ENCODE data around the gene HDGFL3.

The HDGFL3 gene

GRCh38 chr15:83111149-83111548 lies 96.5 kb downstream of the HDGFL3 start:
- Mint-ChIP-seq H3K4me1 (ENCODE audit: low read depth) (peaks cover 28% of the 10 kb centered on the region), H3K4me3 (no peak overlapping the region), H3K27me3 (ENCODE audit: low read depth) (peaks cover 11% of the 10 kb centered on the region), H3K36me3 (ENCODE audit: low read depth) (peaks cover 17% of the 10 kb centered on the region), H3K9me3 (no peaks in the 10 kb centered on the region), H3K27ac (no peak overlapping the region)
- DNase-seq (ENCODE audit: low spot score), result no peak

- Mint-ChIP-seq H3K36me3 (ENCODE audit: low read depth) (peaks cover 11% of the 10 kb centered on the region), H3K27me3 (ENCODE audit: low read depth) (peaks cover 15% of the 10 kb centered on the region)
These were observed 97.2 kb downstream of the HDGFL3 start for GRCh38 chr15:83110381-83110780.

GRCh38 chr15:83109532-83109931 lies 98.1 kb downstream of the HDGFL3 start:
- Mint-ChIP-seq H3K27me3 (ENCODE audit: low read depth) (peaks cover 15% of the 10 kb centered on the region), H3K27ac (peak overlapping the region; percentile 27), H3K9me3 (no peaks in the 10 kb centered on the region), H3K36me3 (ENCODE audit: low read depth) (peaks cover 10% of the 10 kb centered on the region), H3K4me1 (ENCODE audit: low read depth) (peaks cover 28% of the 10 kb centered on the region), H3K4me3 (no peak overlapping the region)
- no peak for DNase-seq (ENCODE audit: low spot score)

More at GRCh38 chr15:83110381-83110780, 97.2 kb downstream of the HDGFL3 start:
- DNase-seq (ENCODE audit: low spot score), result no peak
- no peaks in the 10 kb centered on the region for H3K9me3 Mint-ChIP-seq
- no peak overlapping the region for H3K27ac Mint-ChIP-seq
- no peak overlapping the region for H3K4me3 Mint-ChIP-seq
- H3K4me1 Mint-ChIP-seq (ENCODE audit: low read depth), result peaks cover 28% of the 10 kb centered on the region

- peak; percentile 15 for DNase-seq (ENCODE audit: low spot score)
- peak overlapping the region; percentile 85 for H3K27ac Mint-ChIP-seq
- H3K36me3 Mint-ChIP-seq (ENCODE audit: low read depth), result peaks cover 5% of the 10 kb centered on the region
- H3K4me1 Mint-ChIP-seq (ENCODE audit: low read depth), result peaks cover 28% of the 10 kb centered on the region
- H3K4me3 Mint-ChIP-seq, result peak overlapping the region; percentile 93
- peaks cover 20% of the 10 kb centered on the region for H3K27me3 Mint-ChIP-seq (ENCODE audit: low read depth)
- no peaks in the 10 kb centered on the region for H3K9me3 Mint-ChIP-seq
These were observed 99.1 kb downstream of the HDGFL3 start for GRCh38 chr15:83108266-83109219.

- DNase-seq (ENCODE audit: low spot score), result no peak
- Mint-ChIP-seq H3K27ac (peak overlapping the region; percentile 85), H3K9me3 (no peaks in the 10 kb centered on the region), H3K4me1 (ENCODE audit: low read depth) (peaks cover 28% of the 10 kb centered on the region), H3K27me3 (ENCODE audit: low read depth) (peaks cover 20% of the 10 kb centered on the region), H3K36me3 (ENCODE audit: low read depth) (peaks cover 5% of the 10 kb centered on the region), H3K4me3 (peak overlapping the region; percentile 93)
These were observed 99.8 kb downstream of the HDGFL3 start for GRCh38 chr15:83107841-83108181.

- H3K4me1 Mint-ChIP-seq (ENCODE audit: low read depth), result peaks cover 28% of the 10 kb centered on the region
- H3K27ac Mint-ChIP-seq, result peak within 1 kb of the TSS; percentile 85
- peaks cover 5% of the 10 kb centered on the region for H3K36me3 Mint-ChIP-seq (ENCODE audit: low read depth)
- H3K4me3 Mint-ChIP-seq, result peak within 1 kb of the TSS; percentile 93
- peaks cover 23% of the 10 kb centered on the region for H3K27me3 Mint-ChIP-seq (ENCODE audit: low read depth)
- DNase-seq (ENCODE audit: low spot score), result peak; percentile 35
- no peaks in the 10 kb centered on the region for H3K9me3 Mint-ChIP-seq
These were observed 100.4 kb downstream of the HDGFL3 start, which contains the start of gene TM6SF1 for GRCh38 chr15:83106994-83107840. Gene TM6SF1 (plus strand): TSS chr15:83107645. CDS start chr15:83107681, 36 bp downstream.

- Mint-ChIP-seq H3K27ac (no peak overlapping the region), H3K4me3 (peak overlapping the region; percentile 9)
These were observed 102.2 kb downstream of the HDGFL3 start for GRCh38 chr15:83105440-83105839.

GRCh38 chr15:83104141-83104540 lies 103.5 kb downstream of the HDGFL3 start:
- peaks cover 16% of the 10 kb centered on the region for H3K4me1 Mint-ChIP-seq (ENCODE audit: low read depth)
- no peaks in the 10 kb centered on the region for H3K36me3 Mint-ChIP-seq (ENCODE audit: low read depth)
- DNase-seq (ENCODE audit: low spot score), result no peak
- H3K9me3 Mint-ChIP-seq, result no peaks in the 10 kb centered on the region
- no peak overlapping the region for H3K27ac Mint-ChIP-seq
- H3K4me3 Mint-ChIP-seq, result no peak overlapping the region
- H3K27me3 Mint-ChIP-seq (ENCODE audit: low read depth), result peaks cover 41% of the 10 kb centered on the region

More at GRCh38 chr15:83105440-83105839, 102.2 kb downstream of the HDGFL3 start:
- H3K36me3 Mint-ChIP-seq (ENCODE audit: low read depth), result no peaks in the 10 kb centered on the region
- peaks cover 36% of the 10 kb centered on the region for H3K27me3 Mint-ChIP-seq (ENCODE audit: low read depth)
- H3K9me3 Mint-ChIP-seq, result no peaks in the 10 kb centered on the region
- H3K4me1 Mint-ChIP-seq (ENCODE audit: low read depth), result peaks cover 25% of the 10 kb centered on the region
- DNase-seq (ENCODE audit: low spot score), result no peak

GRCh38 chr15:83102346-83102745 lies 105.3 kb downstream of the HDGFL3 start:
- DNase-seq (ENCODE audit: low spot score), result no peak
- Mint-ChIP-seq H3K4me1 (ENCODE audit: low read depth) (peaks cover 5% of the 10 kb centered on the region), H3K9me3 (no peaks in the 10 kb centered on the region), H3K36me3 (ENCODE audit: low read depth) (no peaks in the 10 kb centered on the region), H3K27me3 (ENCODE audit: low read depth) (peaks cover 53% of the 10 kb centered on the region), H3K27ac (no peak overlapping the region), H3K4me3 (no peak overlapping the region)

- H3K9me3 Mint-ChIP-seq, result no peaks in the 10 kb centered on the region
- no peak overlapping the region for H3K27ac Mint-ChIP-seq
- H3K27me3 Mint-ChIP-seq (ENCODE audit: low read depth), result peaks cover 60% of the 10 kb centered on the region
- H3K36me3 Mint-ChIP-seq (ENCODE audit: low read depth), result no peaks in the 10 kb centered on the region
- H3K4me3 Mint-ChIP-seq, result no peak overlapping the region
- DNase-seq (ENCODE audit: low spot score), result no peak
- H3K4me1 Mint-ChIP-seq (ENCODE audit: low read depth), result no peaks in the 10 kb centered on the region
These were observed 107.5 kb downstream of the HDGFL3 start for GRCh38 chr15:83100097-83100646.

- DNase-seq (ENCODE audit: low spot score), result no peak
- no peaks in the 10 kb centered on the region for H3K4me1 Mint-ChIP-seq (ENCODE audit: low read depth)
- no peaks in the 10 kb centered on the region for H3K9me3 Mint-ChIP-seq
- H3K27ac Mint-ChIP-seq, result no peak overlapping the region
- H3K4me3 Mint-ChIP-seq, result no peak overlapping the region
- peaks cover 60% of the 10 kb centered on the region for H3K27me3 Mint-ChIP-seq (ENCODE audit: low read depth)
- H3K36me3 Mint-ChIP-seq (ENCODE audit: low read depth), result no peaks in the 10 kb centered on the region
These were observed 108.3 kb downstream of the HDGFL3 start for GRCh38 chr15:83099290-83099689.

GRCh38 chr15:83098079-83098478 lies 109.5 kb downstream of the HDGFL3 start:
- no peaks in the 10 kb centered on the region for H3K36me3 Mint-ChIP-seq (ENCODE audit: low read depth)
- no peaks in the 10 kb centered on the region for H3K9me3 Mint-ChIP-seq
- DNase-seq (ENCODE audit: low spot score), result no peak
- H3K4me1 Mint-ChIP-seq (ENCODE audit: low read depth), result no peaks in the 10 kb centered on the region
- no peak overlapping the region for H3K4me3 Mint-ChIP-seq
- H3K27ac Mint-ChIP-seq, result no peak overlapping the region
- H3K27me3 Mint-ChIP-seq (ENCODE audit: low read depth), result peaks cover 60% of the 10 kb centered on the region

- DNase-seq (ENCODE audit: low spot score), result no peak
- H3K9me3 Mint-ChIP-seq, result no peaks in the 10 kb centered on the region
- no peaks in the 10 kb centered on the region for H3K36me3 Mint-ChIP-seq (ENCODE audit: low read depth)
- H3K27ac Mint-ChIP-seq, result no peak overlapping the region
- peaks cover 40% of the 10 kb centered on the region for H3K27me3 Mint-ChIP-seq (ENCODE audit: low read depth)
- no peak overlapping the region for H3K4me3 Mint-ChIP-seq
- peaks cover 5% of the 10 kb centered on the region for H3K4me1 Mint-ChIP-seq (ENCODE audit: low read depth)
These were observed 113.0 kb downstream of the HDGFL3 start for GRCh38 chr15:83094583-83094982.
